Eye (tissue), 1 donor: Measurements from ENCODE around the gene KCNQ1.

Experiments used
- DNase-seq: peaks from one replicate; pipeline ENCODE4 v3.0.0-alpha.2; 2015

The KCNQ1 gene

GRCh38 chr11:2776351-2777061 lies 331.7 kb downstream of the KCNQ1 start:
- DNase-seq = no peak

GRCh38 chr11:2777386-2777785 lies 332.6 kb downstream of the KCNQ1 start:
- DNase-seq = no peak

GRCh38 chr11:2777871-2778629 lies 333.2 kb downstream of the KCNQ1 start:
- peak; percentile 62 for DNase-seq

- peak; percentile 90 for DNase-seq
Observed at GRCh38 chr11:2778630-2779498, 334.1 kb downstream of the KCNQ1 start.

- DNase-seq = no peak
Observed at GRCh38 chr11:2779499-2779980, 334.7 kb downstream of the KCNQ1 start.

GRCh38 chr11:2779981-2780849 lies 335.4 kb downstream of the KCNQ1 start:
- peak; percentile 33 for DNase-seq

- DNase-seq = no peak
Observed at GRCh38 chr11:2780850-2781407, 336.1 kb downstream of the KCNQ1 start.

- DNase-seq = no peak
Observed at GRCh38 chr11:2781408-2782274, 336.8 kb downstream of the KCNQ1 start.

GRCh38 chr11:2782769-2783168 lies 338.0 kb downstream of the KCNQ1 start:
- no peak for DNase-seq

- DNase-seq = no peak
Observed at GRCh38 chr11:2783536-2784082, 338.8 kb downstream of the KCNQ1 start.

GRCh38 chr11:2787816-2788167 lies 343.0 kb downstream of the KCNQ1 start:
- no peak for DNase-seq

- DNase-seq = peak; percentile 65
Observed at GRCh38 chr11:2788168-2789071, 343.6 kb downstream of the KCNQ1 start.

GRCh38 chr11:2789331-2789730 lies 344.5 kb downstream of the KCNQ1 start:
- DNase-seq = no peak

GRCh38 chr11:2789791-2790567 lies 345.2 kb downstream of the KCNQ1 start:
- DNase-seq = no peak

- no peak for DNase-seq
Observed at GRCh38 chr11:2790568-2790921, 345.7 kb downstream of the KCNQ1 start.

GRCh38 chr11:2791139-2791520 lies 346.3 kb downstream of the KCNQ1 start:
- DNase-seq = no peak

- peak; percentile 60 for DNase-seq
Observed at GRCh38 chr11:2791521-2792380, 346.9 kb downstream of the KCNQ1 start.
